Heart left ventricle (tissue), 16 donors: ENCODE measurements around the gene C8G. TPM values are rescaled to one million over a fixed set of nuclear protein-coding genes. Genes with fewer than 3 reads are reported as not detected.

Experiments
- ATAC-seq, 4 donors: fragments of 200-7000 bp; cut with Tn5 transposase; one replicate each; pipeline ENCODE4 v1.9.1; 2020 to 2022; ENCODE audit warnings: moderate library complexity in 4 of 4, mild to moderate bottlenecking in 3 of 4, moderate number of reproducible peaks in 1 of 4
- DNase-seq, 5 donors: peaks; one replicate each; pipeline ENCODE4 v3.0.0-alpha.2; 2020
- H3K27ac ChIP-seq, 12 donors: fragments of 200-600 bp; sonication (generic) in 4 of 12; one replicate each; pipeline versions ENCODE4 v1.5.0 to v1.8.0; 2016 to 2022; ENCODE audit warnings: mild to moderate bottlenecking in 2 of 12
- H3K27me3 ChIP-seq, 9 donors: fragments of 200-600 bp; sonication (generic) in 2 of 9; one replicate each; pipeline versions ENCODE4 v1.5.1 to v1.8.0; 2016 to 2022; ENCODE audit warnings: mild to moderate bottlenecking in 3 of 9
- H3K36me3 ChIP-seq, 9 donors: fragments of 200-600 bp; sonication (generic) in 2 of 9; one replicate each; pipeline versions ENCODE4 v1.5.0 to v1.8.0; 2018 to 2022; ENCODE audit warnings: mild to moderate bottlenecking in 2 of 9
- H3K4me1 ChIP-seq, 12 donors: fragments of 200-600 bp; sonication (generic) in 4 of 12; one replicate each; pipeline versions ENCODE4 v1.5.0 to v1.8.0; 2016 to 2022; ENCODE audit warnings: mild to moderate bottlenecking in 3 of 12
- H3K4me3 ChIP-seq, 12 donors: fragments of 200-600 bp; sonication (generic) in 4 of 12; one replicate each; pipeline versions ENCODE4 v1.5.0 to v1.8.0; 2017 to 2022; ENCODE audit warnings: mild to moderate bottlenecking in 9 of 12, moderate library complexity in 4 of 12
- H3K9me3 ChIP-seq, 12 donors: fragments of 200-600 bp; sonication (generic) in 4 of 12; one replicate each; pipeline versions ENCODE4 v1.5.0 to v1.8.0; 2016 to 2022; ENCODE audit warnings: mild to moderate bottlenecking in 1 of 12
- CTCF ChIP-seq, 12 donors: fragments of 200-600 bp; sonication (generic) in 4 of 12; IDR thresholded peaks; one replicate each; pipeline versions ENCODE4 v1.5.0 to v1.8.0; 2018 to 2022; ENCODE audit warnings: antibody characterized with exemption in 12 of 12, mild to moderate bottlenecking in 5 of 12
- POLR2A ChIP-seq, 2 donors: fragments of 450-650 bp; IDR thresholded peaks; one replicate each; pipeline ENCODE4 v1.6.1; 2017; ENCODE audit warnings: antibody characterized with exemption in 2 of 2, mild to moderate bottlenecking in 2 of 2, moderate library complexity in 2 of 2
- WGBS, 4 donors: extraction: QIAGEN DNeasy Blood & Tissue Kit in 2 of 4; methylation state at CpG; one replicate each; pipeline versions ENCODE4 v1.1.5 to v1.1.7; 2013 to 2018; 5-methylcytosine and 5-hydroxymethylcytosine counted together
- intact Hi-C, 10 donors: fragments of 100-400 bp; cut with DNase I; formaldehyde crosslinking; loops; one replicate each; pipeline versions ENCODE4 v1.11.1 to v1.14.2; 2022
- polyA plus RNA-seq, 2 donors: library from polyadenylated mRNA; stranded (reverse); fragments of 200-250 nt; gene quantifications; one replicate each; pipeline ENCODE4 v1.2.3, GENCODE V29; 2013
- total RNA-seq, 9 donors: library from RNA; depleted of rRNA in 2 of 9; stranded (reverse); fragments of >200 nt in 2 of 9; fragmentation: NEBNext Ultra II Directional in 3 of 9; extraction: Animal tissue kit (Norgen Biotek cat#: 25700) in 3 of 9; gene quantifications; one replicate each; pipeline versions ENCODE4 v1.1.0 to v1.2.4, GENCODE V29; 2016 to 2023
- donor health status: ischemic (EF 13 %, LVEDD 7.1; RV severe dilation, severe dysfunction).
- donor health status: healthy with polysubstance abuse.
- donor health status: DM: no; HTN: yes; CAD: no.
- donor health status: DM: no; HTN: no; CAD: no.
- donor health status: ischemic (EF 25% LVEDD 6.9; RV normal size, moderate dysfunction).
- donor health status: ischemic (EF 25% LVEDD 5.7; RV mildly dilated, moderate dysfunction).
- donor health status: healthy.
- donor health status: DM: yes; HTN: yes; CAD: no.
- donor health status: ischemic (EF 35%, LVEDD 5.7; RV mildly dilated, moderate dysfunction).
- donor health status: nonischemic (EF 11% LVEDD 7.7; RV severe dilation, severe dysfunction).
- donor health status: DM: yes; HTN: yes; CAD: no.
- donor health status: PGD.
- donor health status: ischemic (EF 29% LVEDD 5.4; RV normal size, mild dysfunction).
- donor health status: nonischemic (EF 23%, LVEDD 6.1; RV moderate dilation, normal function).

Gene C8G
- total and polyA plus RNA-seq, 11 donors, result 1.0 to 3.7 (median 1.5) TPM; not detected in 2

GRCh38 chr9:136949239-136949816 lies 4.3 kb downstream of the C8G start:
- H3K4me1 ChIP-seq, result peaks cover 0 to 60% (median 27%) of the 10 kb centered on the region in 12 donors
- peak overlapping the region; percentile 35 to 75 (median 71) for H3K4me3 ChIP-seq
- peak in 1 of 4 donors; percentile 0 for ATAC-seq
- intact Hi-C loops, result loop anchor here in 8 of 10 donors (1.0 to 5.0 kb wide), 9 partner anchors 28 to 157 kb away; partner anchors contain the start of genes PAXX (in 3 of the 8), ABCA2 (in 1 of the 8), CLIC3 (in 1 of the 8) and FUT7 (in 1 of the 8)
- peak in 1 of 5 donors; percentile 58 for DNase-seq
- H3K9me3 ChIP-seq, result no peaks in the 10 kb centered on the region
- no peak for TF ChIP-seq POLR2A (IDR thresholded peaks at IDR 0.05)
- no peak for TF ChIP-seq CTCF (IDR thresholded peaks at IDR 0.05)
- no peaks in the 10 kb centered on the region for H3K36me3 ChIP-seq
- peak overlapping the region; percentile 71 to 98 (median 90) for H3K27ac ChIP-seq
- 2 to 21% (median 16%) methylated on average over 12 to 22 of the region's 22 CpGs for WGBS, 4 donors
- no peaks in the 10 kb centered on the region for H3K27me3 ChIP-seq

- 0 to 3% (median 2%) methylated on average over 9 to 63 of the region's 63 CpGs for WGBS, 4 donors
- no peaks in the 10 kb centered on the region for H3K36me3 ChIP-seq
- peak overlapping the region; percentile 71 to 98 (median 90) for H3K27ac ChIP-seq
- no peaks in the 10 kb centered on the region for H3K9me3 ChIP-seq
- peak in 9 of 12 donors; percentile 11 to 35 (median 27) for TF ChIP-seq CTCF (IDR thresholded peaks at IDR 0.05)
- peak; percentile 59 to 93 for TF ChIP-seq POLR2A (IDR thresholded peaks at IDR 0.05)
- ATAC-seq (peak; percentile 85 to 90 (median 88)), DNase-seq (peak; percentile 95 to 98 (median 97))
- H3K4me1 ChIP-seq, result peaks cover 0 to 56% (median 27%) of the 10 kb centered on the region in 12 donors
- peak overlapping the region; percentile 35 to 75 (median 71) for H3K4me3 ChIP-seq
- no peaks in the 10 kb centered on the region for H3K27me3 ChIP-seq
- intact Hi-C loops, result loop anchor here in 9 of 10 donors (1.0 to 5.0 kb wide), 12 partner anchors 25 to 158 kb away; partner anchors contain the start of genes PAXX (in 4 of the 9), ABCA2 (in 3 of the 9), PTGDS (in 3 of the 9) and CLIC3 (in 1 of the 9)
Measured at GRCh38 chr9:136949817-136950655, 5.0 kb downstream of the C8G start.

GRCh38 chr9:136950656-136951276 lies 5.7 kb downstream of the C8G start:
- Histone ChIP-seq H3K4me1 (peaks cover 0 to 54% (median 26%) of the 10 kb centered on the region in 12 donors), H3K27me3 (no peaks in the 10 kb centered on the region), H3K9me3 (no peaks in the 10 kb centered on the region), H3K27ac (peak overlapping the region; percentile 71 to 98 (median 90)), H3K36me3 (no peaks in the 10 kb centered on the region), H3K4me3 (peak overlapping the region in 11 of 12 donors; percentile 35 to 75 (median 71))
- TF ChIP-seq CTCF (IDR thresholded peaks at IDR 0.05) (no peak), POLR2A (IDR thresholded peaks at IDR 0.05) (no peak)
- DNase-seq, result peak in 2 of 5 donors; percentile 60 to 73
- peak; percentile 19 to 55 (median 42) for ATAC-seq
- 37 to 49% (median 40%) methylated on average over 6 to 9 of the region's 9 CpGs for WGBS, 4 donors
- intact Hi-C loops, result loop anchor here in 5 of 10 donors (1.0 to 5.0 kb wide), 5 partner anchors 24 to 78 kb away; partner anchors contain the start of genes ABCA2 (in 2 of the 5), PTGDS (in 2 of the 5) and PAXX (in 1 of the 5)
